Measurements from ENCODE around the gene FGR.

FGR gene

GRCh38 chr1:27658951-27659496, 24.0 kb upstream of the FGR start:
- peaks cover 8% of the 10 kb centered on the region for H3K27me3 ChIP-seq (ENCODE audit: control insufficient read depth, insufficient read depth, low read length)
- peak overlapping the region; percentile 49 for H3K4me3 ChIP-seq (ENCODE audit: low read length)
- no peak overlapping the region for H3K27ac ChIP-seq (ENCODE audit: low read length)
- peaks cover 32% of the 10 kb centered on the region for H3K4me1 ChIP-seq (ENCODE audit: control insufficient read depth, low read depth, low read length)
- H3K9me3 ChIP-seq (ENCODE audit: control insufficient read depth, low read depth, low read length) = no peaks in the 10 kb centered on the region
- peak overlapping the region; percentile 2 for H3K9ac ChIP-seq (ENCODE audit: low read length)
- H3K36me3 ChIP-seq (ENCODE audit: control insufficient read depth, low read depth, low read length) = no peaks in the 10 kb centered on the region

- no peak overlapping the region for H3K27ac ChIP-seq (ENCODE audit: low read length)
Measured at GRCh38 chr1:27656157-27656893, 21.3 kb upstream of the FGR start.

DNA sequence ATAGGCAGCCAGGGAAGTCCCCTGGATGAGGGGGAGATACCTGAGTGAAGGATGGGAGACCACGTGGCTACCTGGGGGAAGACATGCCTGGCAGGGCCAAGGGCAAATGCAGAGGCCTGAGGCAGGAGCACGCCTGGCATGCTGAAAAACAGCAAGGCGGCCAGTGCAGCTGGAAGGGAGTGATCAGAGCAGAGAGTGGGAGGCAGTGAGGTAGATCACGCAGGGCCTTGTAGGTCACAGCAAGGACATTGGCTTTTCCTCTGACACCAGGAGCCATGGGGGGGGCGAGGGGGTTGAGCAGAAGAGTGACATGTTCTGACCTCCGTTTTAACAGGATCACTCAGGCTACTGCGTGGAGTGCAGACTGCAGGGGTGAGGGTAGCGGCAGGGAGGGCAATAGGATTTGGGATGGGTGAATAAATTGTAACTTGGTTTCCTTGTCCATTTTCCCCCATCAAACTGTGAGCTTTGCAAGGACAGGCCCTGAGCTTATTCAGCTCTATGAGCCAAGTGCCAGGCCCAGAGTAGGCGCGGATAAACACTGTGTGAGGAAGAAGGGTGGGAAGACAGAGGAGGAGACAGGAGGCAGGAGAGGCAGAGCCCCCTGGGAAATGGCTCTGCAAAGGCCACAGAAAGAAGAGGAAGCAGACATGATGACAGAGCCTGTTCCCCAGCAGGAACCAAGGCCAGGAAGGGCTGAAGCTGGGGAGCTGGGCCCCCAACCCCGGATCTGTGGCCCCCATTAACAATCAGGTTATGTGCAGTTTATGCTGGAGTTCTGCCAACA, 20.4 kb upstream of the FGR start:
- Histone ChIP-seq H3K4me1 (ENCODE audit: control insufficient read depth, low read depth, low read length) (peaks cover 29% of the 10 kb centered on the region), H3K9ac (ENCODE audit: low read length) (no peak overlapping the region), H3K4me3 (ENCODE audit: low read length) (no peak overlapping the region), H3K27ac (ENCODE audit: low read length) (peak overlapping the region; percentile 56), H3K36me3 (ENCODE audit: control insufficient read depth, low read depth, low read length) (no peaks in the 10 kb centered on the region), H3K9me3 (ENCODE audit: control insufficient read depth, low read depth, low read length) (no peaks in the 10 kb centered on the region), H3K27me3 (ENCODE audit: control insufficient read depth, insufficient read depth, low read length) (peaks cover 8% of the 10 kb centered on the region)

More at GRCh38 chr1:27656157-27656893, 21.3 kb upstream of the FGR start:
- peaks cover 25% of the 10 kb centered on the region for H3K4me1 ChIP-seq (ENCODE audit: control insufficient read depth, low read depth, low read length)
- no peaks in the 10 kb centered on the region for H3K36me3 ChIP-seq (ENCODE audit: control insufficient read depth, low read depth, low read length)
- H3K4me3 ChIP-seq (ENCODE audit: low read length) = no peak overlapping the region
- no peaks in the 10 kb centered on the region for H3K9me3 ChIP-seq (ENCODE audit: control insufficient read depth, low read depth, low read length)
- no peak overlapping the region for H3K9ac ChIP-seq (ENCODE audit: low read length)
- peaks cover 8% of the 10 kb centered on the region for H3K27me3 ChIP-seq (ENCODE audit: control insufficient read depth, insufficient read depth, low read length)

DNA sequence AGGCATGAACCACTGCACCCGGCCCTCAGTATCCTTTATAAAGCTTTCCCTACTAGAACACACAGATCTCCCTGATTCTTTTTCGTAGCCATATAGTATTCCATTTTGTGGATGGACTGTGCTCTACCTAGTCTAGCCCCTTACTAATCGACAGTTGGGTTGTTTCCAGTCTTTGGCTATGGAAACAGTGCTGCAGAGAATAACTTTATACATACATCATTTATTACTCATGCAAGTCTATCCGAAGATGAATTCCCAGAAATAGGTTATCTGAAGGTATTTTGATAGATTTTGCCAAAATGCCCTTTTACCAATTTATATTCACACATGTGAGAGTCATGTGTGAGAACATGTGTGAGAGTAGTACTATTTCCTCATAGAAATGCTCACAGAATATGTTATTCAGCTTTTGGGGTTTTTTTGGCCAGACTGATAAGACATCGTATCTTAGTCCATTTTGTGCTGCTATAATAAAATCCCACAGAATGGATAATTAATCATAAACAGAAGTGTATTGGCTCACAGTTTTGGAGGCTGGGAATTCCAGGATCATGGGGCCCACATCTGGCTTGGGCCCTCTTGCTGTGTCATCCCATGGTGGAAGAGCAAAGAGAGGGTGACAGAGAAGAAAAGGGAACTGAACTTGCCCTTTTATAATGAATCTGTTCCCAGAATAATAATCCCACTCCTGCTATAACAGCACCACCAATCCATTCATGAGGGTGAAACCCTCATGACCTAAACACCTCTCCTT, 17.3 kb upstream of the FGR start:
- no peak overlapping the region for H3K4me3 ChIP-seq (ENCODE audit: low read length)
- H3K9me3 ChIP-seq (ENCODE audit: control insufficient read depth, low read depth, low read length) = no peaks in the 10 kb centered on the region
- no peak overlapping the region for H3K9ac ChIP-seq (ENCODE audit: low read length)
- H3K27me3 ChIP-seq (ENCODE audit: control insufficient read depth, insufficient read depth, low read length) = no peaks in the 10 kb centered on the region
- H3K36me3 ChIP-seq (ENCODE audit: control insufficient read depth, low read depth, low read length) = no peaks in the 10 kb centered on the region
- no peak overlapping the region for H3K27ac ChIP-seq (ENCODE audit: low read length)
- peaks cover 22% of the 10 kb centered on the region for H3K4me1 ChIP-seq (ENCODE audit: control insufficient read depth, low read depth, low read length)

DNA sequence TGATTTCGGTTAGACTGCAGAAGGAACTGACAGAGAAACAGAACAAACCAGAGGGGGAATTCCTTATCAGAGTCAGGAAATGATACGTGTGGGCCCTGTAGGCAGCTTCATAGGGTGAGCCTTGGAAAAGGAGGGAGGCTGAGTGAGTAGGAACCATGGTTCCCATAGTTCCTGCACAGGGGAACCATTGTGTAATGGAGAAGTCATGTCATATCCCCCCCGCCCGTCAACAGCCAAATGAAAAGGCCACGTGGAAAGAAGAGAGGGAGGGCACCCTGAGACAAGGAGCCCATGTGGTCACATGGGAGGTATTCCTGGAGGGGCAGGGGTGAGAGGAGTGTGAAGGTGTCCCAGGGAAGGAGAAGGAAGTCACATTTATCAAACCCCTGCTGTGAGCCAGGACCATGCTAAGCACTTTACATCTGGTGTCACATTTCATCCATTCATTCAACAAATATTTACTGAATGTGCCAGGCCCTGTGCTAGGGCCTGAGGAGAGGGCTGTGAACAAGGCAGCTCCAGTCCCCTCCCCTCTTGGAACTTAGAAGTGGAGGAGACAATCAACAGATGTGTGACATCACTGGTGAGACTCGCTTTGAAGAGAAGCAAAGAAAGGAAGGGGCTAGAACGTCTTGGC, 15.7 kb upstream of the FGR start:
- Histone ChIP-seq H3K9ac (ENCODE audit: low read length) (no peak overlapping the region), H3K9me3 (ENCODE audit: control insufficient read depth, low read depth, low read length) (no peaks in the 10 kb centered on the region), H3K27me3 (ENCODE audit: control insufficient read depth, insufficient read depth, low read length) (no peaks in the 10 kb centered on the region), H3K4me3 (ENCODE audit: low read length) (no peak overlapping the region), H3K27ac (ENCODE audit: low read length) (no peak overlapping the region), H3K36me3 (ENCODE audit: control insufficient read depth, low read depth, low read length) (no peaks in the 10 kb centered on the region), H3K4me1 (ENCODE audit: control insufficient read depth, low read depth, low read length) (peaks cover 18% of the 10 kb centered on the region)

- Histone ChIP-seq H3K27ac (ENCODE audit: low read length) (no peak overlapping the region), H3K27me3 (ENCODE audit: control insufficient read depth, insufficient read depth, low read length) (no peaks in the 10 kb centered on the region), H3K4me3 (ENCODE audit: low read length) (no peak overlapping the region), H3K36me3 (ENCODE audit: control insufficient read depth, low read depth, low read length) (no peaks in the 10 kb centered on the region), H3K9ac (ENCODE audit: low read length) (no peak overlapping the region), H3K4me1 (ENCODE audit: control insufficient read depth, low read depth, low read length) (peaks cover 13% of the 10 kb centered on the region), H3K9me3 (ENCODE audit: control insufficient read depth, low read depth, low read length) (no peaks in the 10 kb centered on the region)
Measured at GRCh38 chr1:27650171-27650538, 15.2 kb upstream of the FGR start.

DNA sequence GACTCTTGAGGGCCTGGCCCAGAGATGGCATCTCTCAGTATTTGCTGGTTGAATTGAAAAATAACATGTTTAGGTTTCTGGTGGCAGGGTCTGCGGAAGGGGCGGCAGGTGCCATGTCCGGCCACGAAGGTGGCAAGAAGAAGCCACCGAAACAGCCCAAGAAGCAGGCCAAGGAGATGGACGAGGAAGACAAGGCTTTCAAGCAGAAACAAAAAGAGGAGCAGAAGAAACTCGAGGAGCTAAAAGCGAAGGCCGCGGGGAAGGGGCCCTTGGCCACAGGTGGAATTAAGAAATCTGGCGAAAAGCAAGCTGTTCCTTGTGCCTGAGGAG, 14.3 kb upstream of the FGR start:
- H3K36me3 ChIP-seq (ENCODE audit: control insufficient read depth, low read depth, low read length) = no peaks in the 10 kb centered on the region

DNA sequence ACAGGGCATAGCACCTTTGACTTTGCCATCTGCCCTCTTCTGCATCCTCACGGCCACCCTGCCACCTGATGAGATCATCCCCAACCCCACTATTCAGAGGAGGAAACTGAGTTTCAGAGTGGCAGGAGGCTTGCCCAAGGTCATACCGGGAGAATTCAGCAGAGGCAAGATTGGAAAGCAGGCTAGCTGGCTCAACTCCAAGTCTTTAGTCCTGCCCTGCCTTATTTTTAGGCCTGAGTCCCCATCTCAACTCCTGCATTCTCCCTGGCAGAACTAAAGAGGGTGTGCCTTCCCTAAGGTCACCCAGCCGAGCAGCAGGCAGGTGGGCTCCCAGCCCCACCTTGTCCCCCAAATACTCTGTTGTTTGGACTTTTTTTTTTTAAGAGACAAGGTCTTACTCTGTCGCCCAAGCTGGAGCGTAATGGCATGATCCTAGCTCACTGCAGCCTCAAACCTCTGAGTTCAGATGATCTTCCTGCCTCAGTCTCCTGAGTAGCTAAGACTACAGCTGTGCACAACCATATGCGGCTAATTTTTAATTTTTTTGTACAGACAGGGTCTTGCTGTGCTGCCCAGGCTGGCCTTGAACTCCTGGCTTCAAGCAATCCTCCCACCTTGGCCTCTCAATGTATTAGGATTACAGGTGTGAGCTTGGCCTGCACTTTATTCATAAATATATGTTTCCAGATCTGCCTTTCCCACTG, 13.8 kb upstream of the FGR start:
- Histone ChIP-seq H3K27ac (ENCODE audit: low read length) (no peak overlapping the region), H3K4me3 (ENCODE audit: low read length) (no peak overlapping the region), H3K36me3 (ENCODE audit: control insufficient read depth, low read depth, low read length) (no peaks in the 10 kb centered on the region), H3K9me3 (ENCODE audit: control insufficient read depth, low read depth, low read length) (no peaks in the 10 kb centered on the region), H3K4me1 (ENCODE audit: control insufficient read depth, low read depth, low read length) (peaks cover 12% of the 10 kb centered on the region), H3K27me3 (ENCODE audit: control insufficient read depth, insufficient read depth, low read length) (no peaks in the 10 kb centered on the region), H3K9ac (ENCODE audit: low read length) (no peak overlapping the region)

More for the DNA sequence above, 14.3 kb upstream of the FGR start:
- Histone ChIP-seq H3K27me3 (ENCODE audit: control insufficient read depth, insufficient read depth, low read length) (no peaks in the 10 kb centered on the region), H3K27ac (ENCODE audit: low read length) (no peak overlapping the region), H3K4me3 (ENCODE audit: low read length) (no peak overlapping the region), H3K4me1 (ENCODE audit: control insufficient read depth, low read depth, low read length) (peaks cover 11% of the 10 kb centered on the region), H3K9ac (ENCODE audit: low read length) (no peak overlapping the region), H3K9me3 (ENCODE audit: control insufficient read depth, low read depth, low read length) (no peaks in the 10 kb centered on the region)

DNA sequence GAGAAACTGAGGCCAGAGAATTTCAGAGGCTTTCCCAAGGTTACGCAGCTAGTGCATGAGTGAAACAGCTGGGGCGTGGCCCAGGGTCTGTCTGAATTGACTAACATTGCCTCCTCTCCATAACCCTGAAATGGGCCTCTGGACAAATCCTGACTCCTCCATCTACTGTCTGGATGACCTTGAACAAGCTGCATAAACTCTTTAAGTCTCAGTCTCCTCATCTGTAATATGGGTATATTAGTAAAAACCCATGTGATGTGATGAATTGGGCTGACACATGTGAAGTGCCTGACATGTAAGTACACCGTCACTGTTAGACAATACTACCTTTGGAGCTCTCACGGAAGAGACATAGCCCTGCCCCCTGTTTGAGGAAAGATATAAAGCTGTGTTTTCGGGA, 12.3 kb upstream of the FGR start:
- no peaks in the 10 kb centered on the region for H3K9me3 ChIP-seq (ENCODE audit: control insufficient read depth, low read depth, low read length)
- peaks cover 14% of the 10 kb centered on the region for H3K4me1 ChIP-seq (ENCODE audit: control insufficient read depth, low read depth, low read length)
- no peak overlapping the region for H3K9ac ChIP-seq (ENCODE audit: low read length)
- no peaks in the 10 kb centered on the region for H3K27me3 ChIP-seq (ENCODE audit: control insufficient read depth, insufficient read depth, low read length)
- no peak overlapping the region for H3K27ac ChIP-seq (ENCODE audit: low read length)
- no peaks in the 10 kb centered on the region for H3K36me3 ChIP-seq (ENCODE audit: control insufficient read depth, low read depth, low read length)
- no peak overlapping the region for H3K4me3 ChIP-seq (ENCODE audit: low read length)

- H3K4me1 ChIP-seq (ENCODE audit: control insufficient read depth, low read depth, low read length) = peaks cover 14% of the 10 kb centered on the region
- H3K27ac ChIP-seq (ENCODE audit: low read length) = no peak overlapping the region
- H3K4me3 ChIP-seq (ENCODE audit: low read length) = no peak overlapping the region
- H3K36me3 ChIP-seq (ENCODE audit: control insufficient read depth, low read depth, low read length) = no peaks in the 10 kb centered on the region
- no peaks in the 10 kb centered on the region for H3K9me3 ChIP-seq (ENCODE audit: control insufficient read depth, low read depth, low read length)
- no peaks in the 10 kb centered on the region for H3K27me3 ChIP-seq (ENCODE audit: control insufficient read depth, insufficient read depth, low read length)
- H3K9ac ChIP-seq (ENCODE audit: low read length) = no peak overlapping the region
Measured at GRCh38 chr1:27646676-27647075, 11.7 kb upstream of the FGR start.

DNA sequence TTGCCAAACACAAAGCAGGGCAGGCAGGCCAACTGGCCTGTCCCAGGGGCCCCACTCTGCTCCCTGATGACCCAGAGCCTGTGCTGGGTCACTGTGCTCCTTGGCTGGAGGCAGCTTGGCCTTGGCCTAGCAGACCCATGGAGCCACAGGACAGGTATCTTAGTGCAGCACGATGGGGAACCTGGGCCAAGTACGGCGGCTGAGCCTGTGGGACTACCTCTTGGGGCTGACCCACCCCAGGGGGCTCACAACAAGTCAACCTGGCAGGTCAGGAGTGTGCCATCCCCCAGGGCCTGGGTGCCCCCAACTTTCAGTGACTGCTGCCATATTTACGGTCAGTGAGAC, 10.1 kb upstream of the FGR start:
- Histone ChIP-seq H3K4me3 (ENCODE audit: low read length) (no peak overlapping the region), H3K9ac (ENCODE audit: low read length) (no peak overlapping the region)

More for the DNA sequence above, 10.1 kb upstream of the FGR start:
- no peaks in the 10 kb centered on the region for H3K27me3 ChIP-seq (ENCODE audit: control insufficient read depth, insufficient read depth, low read length)
- H3K27ac ChIP-seq (ENCODE audit: low read length) = no peak overlapping the region
- no peaks in the 10 kb centered on the region for H3K9me3 ChIP-seq (ENCODE audit: control insufficient read depth, low read depth, low read length)
- H3K4me1 ChIP-seq (ENCODE audit: control insufficient read depth, low read depth, low read length) = peaks cover 5% of the 10 kb centered on the region
- H3K36me3 ChIP-seq (ENCODE audit: control insufficient read depth, low read depth, low read length) = no peaks in the 10 kb centered on the region
